CD1c-positive myeloid dendritic cell (primary cell): ENCODE measurements around the gene RETN.
A peak's percentile ranks its signal among the peaks of the same experiment; 100 is the strongest.

ENCODE experiments used
- DNase-seq: peaks from one replicate; pipeline ENCODE4 v3.0.0-alpha.2; 2016; ENCODE audit errors: extremely low spot score

The RETN gene

DNA sequence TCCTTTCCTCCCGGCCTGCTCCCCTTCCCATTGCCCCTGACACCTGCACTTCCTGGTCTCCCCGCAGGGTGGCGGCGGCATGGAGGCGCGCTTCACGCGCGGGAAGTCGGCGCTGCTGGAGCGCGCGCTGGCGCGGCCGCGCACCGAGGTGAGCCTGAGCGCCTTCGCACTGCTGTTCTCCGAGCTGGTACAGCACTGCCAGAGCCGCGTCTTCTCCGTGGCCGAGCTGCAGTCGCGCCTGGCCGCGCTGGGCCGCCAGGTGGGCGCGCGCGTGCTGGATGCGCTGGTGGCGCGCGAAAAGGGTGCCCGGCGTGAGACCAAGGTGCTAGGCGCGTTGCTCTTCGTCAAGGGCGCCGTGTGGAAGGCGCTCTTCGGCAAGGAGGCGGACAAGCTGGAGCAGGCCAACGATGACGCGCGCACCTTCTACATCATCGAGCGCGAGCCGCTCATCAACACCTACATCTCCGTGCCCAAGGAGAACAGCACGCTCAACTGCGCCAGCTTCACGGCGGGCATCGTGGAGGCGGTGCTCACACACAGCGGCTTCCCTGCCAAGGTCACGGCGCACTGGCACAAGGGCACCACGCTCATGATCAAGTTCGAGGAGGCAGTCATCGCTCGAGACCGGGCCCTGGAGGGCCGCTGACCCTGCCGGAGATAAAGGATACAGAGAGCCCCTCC is 13.5 kb downstream of the RETN start:
- no peak for DNase-seq

DNA sequence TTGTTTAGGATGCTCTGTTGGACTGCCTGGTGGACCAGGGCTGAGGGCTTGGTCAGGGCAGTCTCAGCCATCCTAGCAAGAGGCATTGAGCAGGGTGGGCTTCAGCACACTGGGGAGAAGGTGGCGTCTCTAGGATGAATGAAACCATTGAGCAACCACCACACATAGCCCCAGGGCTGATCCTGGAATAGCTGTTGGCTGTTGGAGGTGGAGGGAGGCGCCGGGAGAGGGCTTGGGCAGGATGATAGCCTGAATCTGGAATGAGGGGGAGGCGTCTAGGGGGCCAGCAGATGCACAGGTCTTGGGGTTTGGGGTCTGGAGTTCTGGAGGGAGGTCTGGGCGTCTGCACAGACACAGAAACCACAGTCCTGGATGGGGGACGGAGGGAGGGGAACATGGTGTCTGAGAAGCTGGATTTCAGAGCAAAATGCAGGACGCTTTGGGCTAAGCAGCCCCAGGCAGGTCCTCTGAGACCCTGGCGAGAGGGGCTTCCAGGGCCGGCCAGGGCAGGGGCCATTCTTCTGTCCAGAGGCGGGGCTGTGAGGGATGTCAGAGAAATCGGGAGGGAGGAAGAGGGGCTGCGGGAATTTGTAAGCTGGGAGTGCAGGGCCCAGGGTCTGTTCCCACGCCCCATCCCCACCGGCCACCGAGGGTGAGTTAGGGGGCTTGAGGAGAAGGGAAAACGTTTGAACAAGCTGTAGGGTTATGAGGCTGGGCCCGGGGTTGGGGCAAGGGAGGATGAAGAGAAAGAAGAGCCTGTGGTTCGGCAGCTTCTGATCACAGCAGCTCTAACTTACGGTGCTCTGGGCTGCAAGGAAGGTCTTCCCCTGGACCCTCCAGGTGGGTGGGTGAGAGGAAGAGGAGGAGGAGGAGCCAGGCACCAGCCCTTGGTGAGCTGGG is 16.9 kb downstream of the RETN start:
- no peak for DNase-seq

DNA sequence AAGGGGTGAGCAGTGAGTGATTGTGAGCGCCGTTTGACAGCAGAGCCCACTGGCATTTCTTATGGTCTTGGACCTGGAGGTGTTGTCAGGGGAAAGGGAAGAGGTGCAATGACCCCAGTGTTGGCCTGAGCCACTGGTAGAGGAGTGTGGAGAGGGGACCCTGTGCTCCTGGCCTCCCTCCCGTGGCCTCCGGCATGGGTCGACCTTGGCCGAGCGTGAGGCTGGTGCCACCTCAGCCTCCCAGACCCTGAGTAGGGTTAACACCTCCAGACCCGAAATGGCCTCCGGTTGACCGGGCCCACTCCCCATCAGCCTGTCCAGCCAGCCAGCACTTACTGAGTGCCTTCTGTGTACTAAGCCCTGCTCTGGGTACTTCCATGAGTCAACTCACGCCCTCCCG is 18.3 kb downstream of the RETN start:
- DNase-seq: no peak

DNA sequence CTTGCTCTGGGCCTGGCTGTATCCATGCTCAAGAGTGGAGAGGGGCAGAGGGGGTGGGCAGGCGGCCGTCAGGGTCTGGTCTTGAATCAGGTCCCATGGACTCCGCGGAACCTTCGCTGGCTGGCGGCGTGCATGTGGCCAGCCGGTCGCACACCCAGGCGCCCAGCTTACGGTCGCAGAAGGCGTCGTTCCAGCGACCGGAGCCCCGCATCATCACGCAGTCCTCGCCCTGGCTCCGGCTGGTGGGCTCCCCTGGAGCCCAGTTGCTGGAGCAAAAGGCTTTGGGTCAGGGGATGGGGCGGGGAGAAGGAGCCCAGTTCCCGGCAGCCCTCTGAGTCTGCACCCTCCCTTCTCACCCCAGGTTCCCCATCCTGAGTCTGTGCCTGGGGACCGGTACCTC is 20.3 kb downstream of the RETN start:
- DNase-seq: no peak

DNA sequence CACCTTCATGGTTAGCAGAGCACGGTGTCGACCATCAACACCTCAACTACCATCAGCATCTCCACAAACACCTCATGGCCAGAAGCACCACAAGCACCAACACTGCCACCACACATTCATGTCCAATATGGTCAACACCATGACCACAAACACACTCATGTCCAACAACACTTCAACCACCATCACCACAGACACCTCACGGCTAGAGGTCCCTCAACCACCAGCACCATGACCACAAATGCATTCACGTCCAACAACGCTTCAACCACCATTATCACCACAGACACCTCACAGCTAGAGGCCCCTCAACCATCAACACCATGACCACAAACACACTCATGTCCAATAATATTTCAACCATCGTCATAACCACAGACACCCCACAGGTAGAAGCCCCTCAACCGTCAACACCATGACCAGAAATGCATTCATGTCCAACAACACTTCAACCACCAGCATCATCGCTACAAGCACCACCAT is 22.0 kb downstream of the RETN start:
- DNase-seq: no peak

DNA sequence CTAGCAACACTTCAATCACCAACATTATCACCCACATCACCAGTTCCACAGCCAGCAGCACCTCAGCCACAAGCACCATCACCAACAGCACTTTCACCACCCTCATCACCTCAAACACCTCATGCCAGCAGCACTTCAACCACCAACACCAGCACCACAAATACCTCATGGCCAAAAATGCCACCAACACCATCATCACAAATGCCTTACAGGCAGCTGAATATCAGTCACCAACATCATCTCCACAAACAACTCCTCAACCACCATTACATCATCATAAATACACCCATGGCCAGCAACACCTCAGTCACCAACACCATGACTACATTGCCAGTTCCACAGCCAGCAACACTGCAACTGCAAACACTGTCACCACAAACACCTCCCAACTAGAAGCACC is 22.6 kb downstream of the RETN start:
- DNase-seq: no peak

DNA sequence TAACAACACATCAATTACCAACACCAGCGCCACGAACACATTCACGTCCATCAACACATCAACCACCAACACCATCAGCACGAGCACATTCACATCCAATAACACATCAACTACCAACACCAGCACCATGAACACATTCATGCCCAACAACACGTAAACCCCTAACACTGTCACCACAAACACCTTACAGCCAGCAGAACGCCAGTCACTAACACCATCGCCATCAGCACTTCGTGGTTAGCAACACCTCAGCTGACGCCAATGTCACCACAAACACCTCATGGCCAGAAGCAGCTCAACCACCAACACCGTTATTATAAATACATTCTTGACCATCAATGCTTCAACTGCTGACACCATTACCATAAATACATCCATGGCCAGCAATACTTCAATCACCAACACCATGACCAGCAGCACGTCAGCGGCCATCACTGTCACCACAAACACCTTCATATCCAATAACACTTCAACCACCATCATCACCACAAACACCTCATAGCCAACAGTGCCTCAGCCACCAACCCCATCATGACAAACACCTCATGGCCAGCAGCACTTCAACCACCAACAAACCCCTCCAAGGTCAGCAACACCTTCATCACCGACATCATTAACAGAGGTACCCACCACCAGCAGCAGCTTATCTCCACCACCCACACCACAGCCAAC is 23.7 kb downstream of the RETN start:
- DNase-seq: no peak

DNA sequence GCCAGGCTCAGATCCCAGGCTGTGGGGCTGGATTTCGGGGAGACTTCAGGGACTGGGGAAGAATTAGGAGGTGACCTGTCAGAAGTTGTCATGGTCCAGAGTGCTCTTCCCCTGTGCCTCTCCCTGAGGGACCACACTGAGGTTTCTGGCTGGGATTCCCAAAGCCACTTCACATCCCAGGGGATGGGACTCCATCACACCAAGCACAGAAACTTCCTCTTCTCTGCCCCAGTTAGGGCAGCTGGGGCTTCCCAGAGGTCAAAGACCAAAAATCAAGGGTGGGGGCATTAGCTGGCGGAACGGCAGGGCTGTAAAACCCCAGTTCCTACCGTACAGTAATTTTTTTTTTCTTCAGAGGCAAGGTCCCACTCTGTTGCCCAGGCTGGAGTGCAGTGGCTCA is 25.6 kb downstream of the RETN start:
- DNase-seq: no peak

DNA sequence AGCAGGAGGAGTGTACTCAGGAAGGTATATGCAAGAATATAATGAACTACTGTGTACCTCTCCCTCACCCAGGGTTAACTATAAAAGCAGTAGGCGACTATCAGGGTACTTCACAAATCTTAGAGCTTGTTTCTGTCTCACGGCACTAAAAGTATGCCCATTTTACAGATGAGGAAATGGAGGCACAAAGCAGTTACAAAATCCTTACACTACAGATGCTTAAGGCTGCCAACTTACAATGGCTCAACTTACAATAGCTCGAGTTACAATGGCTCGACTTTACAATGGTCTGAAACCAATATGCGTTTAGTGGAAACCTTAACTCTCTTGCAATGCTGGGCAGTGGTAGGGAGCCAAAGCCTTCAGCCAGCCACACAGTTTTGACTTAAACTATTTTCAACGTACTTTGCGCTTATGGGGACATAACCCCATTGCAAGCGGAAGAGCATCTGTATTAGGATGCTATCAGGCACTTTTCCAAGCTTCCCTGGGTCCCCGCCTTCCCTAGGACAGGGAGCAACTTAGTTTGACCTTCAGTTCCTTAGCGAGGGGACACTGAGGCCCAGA is 29.0 kb downstream of the RETN start:
- DNase-seq: no peak

DNA sequence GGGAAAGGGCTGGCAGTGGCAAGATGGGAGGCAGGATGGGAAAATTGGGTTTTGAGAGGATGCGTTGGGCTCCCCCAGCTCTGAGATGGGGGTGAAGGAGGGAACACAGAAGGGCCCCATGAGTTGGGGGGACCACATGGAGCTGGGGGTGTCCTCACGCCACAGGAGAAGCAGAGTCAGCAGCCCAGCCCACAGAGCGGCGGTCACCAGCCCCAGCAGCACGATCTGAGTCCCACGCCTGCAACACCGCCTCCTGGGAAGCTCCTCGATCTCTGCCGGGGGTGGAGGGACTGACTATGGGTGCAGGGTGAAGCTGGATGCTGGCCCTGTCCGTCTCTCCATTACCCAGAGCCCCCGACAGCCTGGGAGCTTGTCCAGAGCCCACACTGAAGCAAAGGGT is 29.7 kb downstream of the RETN start:
- peak; percentile 62 for DNase-seq

DNA sequence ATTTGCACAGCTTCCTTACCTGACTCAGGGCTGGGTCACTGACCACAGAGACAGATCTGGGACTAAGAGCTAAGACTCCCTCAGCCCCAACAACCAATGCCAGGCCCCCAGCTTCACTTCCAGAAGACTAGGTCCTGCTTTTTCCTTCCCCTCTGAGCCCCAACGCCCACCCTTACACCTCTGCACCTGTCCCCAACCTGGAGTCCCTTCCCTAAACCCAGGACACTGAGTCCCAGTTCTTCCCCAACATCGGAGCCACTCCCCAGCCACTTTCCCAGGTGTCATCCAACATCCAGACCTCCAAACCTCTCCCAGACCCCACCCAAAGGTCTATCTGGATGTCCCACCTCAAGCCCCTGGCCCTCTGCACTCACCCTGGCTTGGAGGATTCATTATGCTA is 30.2 kb downstream of the RETN start:
- DNase-seq: no peak

DNA sequence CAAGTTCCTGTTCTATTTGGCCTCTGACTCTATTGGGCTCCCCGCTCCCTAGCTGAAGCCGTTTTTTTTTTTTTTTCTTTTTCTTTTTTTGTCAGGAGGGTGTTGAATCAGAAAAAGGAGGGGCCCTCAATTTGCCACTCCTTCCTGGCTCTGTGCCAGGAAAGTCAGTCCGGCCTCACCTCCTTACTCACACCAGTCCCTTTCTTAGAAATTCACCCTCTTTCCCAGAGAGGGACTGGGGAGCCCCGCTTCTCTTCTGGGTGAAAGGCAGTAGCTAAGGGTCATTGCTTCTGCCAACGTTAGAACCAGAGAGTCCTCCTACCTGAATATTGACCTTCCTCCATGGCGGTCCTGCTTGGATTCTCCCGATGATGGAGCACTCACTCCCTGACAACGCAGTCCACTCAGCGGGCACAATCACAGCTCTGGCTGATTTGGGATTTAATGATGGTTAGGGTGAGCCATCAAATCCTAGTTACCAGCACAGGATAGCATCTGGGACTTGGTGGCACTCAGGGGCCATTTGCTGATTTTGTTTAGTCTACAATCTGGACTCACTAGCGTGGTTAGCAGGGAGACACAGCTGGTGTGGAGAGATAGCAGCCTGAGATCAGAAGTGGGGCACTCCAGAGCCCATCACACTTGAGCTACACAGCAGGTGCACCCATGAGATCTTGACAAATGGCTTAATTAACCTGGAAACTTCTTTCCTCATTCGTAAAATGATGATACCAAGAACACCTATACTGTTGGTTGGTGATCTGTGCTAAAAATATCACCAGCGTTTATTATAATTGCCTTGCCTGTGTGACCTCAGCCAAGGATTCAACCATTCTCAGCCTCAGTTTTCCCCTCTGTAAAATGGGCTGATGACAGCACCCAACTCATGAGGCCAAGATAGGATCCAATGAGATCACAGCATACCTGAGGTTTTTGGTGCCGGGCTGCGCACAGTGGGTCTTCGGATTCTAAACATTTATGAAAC is 30.9 kb downstream of the RETN start:
- DNase-seq: peak; percentile 93

DNA sequence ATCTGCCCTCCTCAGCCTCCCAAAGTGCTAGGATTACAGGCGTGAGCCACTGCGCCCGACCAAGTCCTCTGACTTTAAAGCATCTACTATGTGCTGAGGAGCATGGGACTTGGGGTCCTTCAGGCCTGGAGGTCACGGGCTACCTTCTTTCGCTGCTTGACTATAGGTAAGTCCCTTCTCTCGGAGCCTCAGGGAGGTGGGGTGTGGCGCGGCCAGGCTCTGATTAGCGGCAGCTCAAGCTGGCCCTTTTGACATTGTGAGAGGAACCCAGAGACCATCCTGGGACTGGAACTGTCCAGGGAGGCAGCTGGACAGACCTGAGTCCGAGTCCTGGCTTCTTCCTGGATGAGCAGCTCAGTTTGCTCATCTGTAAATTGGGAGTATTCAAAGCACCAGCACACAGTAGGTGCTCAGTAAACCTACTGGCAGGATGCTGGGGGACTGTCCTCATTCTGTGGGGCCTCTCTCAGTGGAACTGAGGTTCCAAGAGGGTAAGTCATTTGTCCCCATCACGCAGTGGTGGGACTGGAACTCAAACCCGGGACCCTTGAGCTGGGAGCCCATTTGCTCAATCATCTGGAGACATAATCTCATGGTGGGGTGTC is 32.3 kb downstream of the RETN start:
- no peak for DNase-seq

DNA sequence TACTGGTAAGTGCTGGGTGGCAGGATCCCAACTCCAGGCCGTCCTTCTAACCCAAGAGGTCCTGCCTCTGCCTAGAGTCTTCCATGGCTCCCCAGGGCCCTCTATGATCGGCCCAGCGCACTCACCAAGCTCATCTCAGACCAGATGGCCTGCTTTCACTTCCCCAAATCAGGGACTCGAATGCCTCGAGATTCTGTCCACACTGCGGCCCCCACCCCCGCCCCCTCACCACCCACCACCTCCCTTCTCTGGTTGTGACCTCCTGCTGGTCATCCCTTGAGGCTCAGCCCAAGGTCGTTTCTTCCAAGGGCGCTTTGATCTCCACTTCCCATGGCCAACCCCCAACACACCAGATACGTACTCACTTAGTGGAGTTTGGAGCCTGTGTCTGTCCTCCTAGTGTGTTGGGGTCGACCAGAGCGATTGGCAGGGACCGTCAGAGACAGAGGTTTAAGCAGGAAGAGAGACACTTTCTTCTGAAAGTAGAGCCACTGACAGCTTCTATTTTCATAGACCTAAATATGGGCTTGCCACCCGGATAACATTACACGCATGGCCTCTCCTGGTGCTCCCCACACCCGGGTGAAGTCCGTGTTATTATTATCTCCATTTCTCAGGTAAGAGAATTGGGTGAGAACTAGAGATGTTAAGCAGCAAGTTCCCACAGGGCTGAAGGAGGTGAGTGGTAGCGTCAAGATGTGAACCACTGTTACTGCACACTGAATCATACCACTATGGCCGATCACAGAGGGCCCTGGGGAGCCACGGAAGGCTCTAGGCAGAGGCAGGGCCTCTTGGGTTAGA is 33.0 kb downstream of the RETN start, which contains the start of gene FCER2:
Gene FCER2 (minus strand): TSS at position 478 of the 804 bp plus-strand sequence. CDS start 2,371 bp downstream, outside the sequence.
- peak; percentile 87 for DNase-seq

DNA sequence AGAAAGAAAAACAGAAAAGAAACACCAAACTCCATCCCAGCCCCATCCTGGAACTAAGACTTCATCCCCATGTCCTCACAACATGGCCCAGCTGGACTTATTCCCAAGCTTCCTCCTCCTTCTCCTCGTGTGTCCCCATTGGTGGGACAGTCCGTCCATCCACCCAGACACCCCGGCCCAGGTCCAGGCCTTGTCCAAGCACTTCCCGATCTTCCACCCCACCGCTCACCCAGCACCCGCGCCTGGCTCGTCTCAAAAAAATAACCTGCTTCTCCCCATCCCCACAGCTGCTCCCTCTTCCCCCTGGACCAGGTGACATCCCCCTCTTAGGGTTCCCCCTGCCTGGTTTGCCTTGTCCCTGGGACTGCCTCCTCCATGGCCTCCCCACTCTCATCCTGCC is 34.5 kb downstream of the RETN start:
- no peak for DNase-seq

DNA sequence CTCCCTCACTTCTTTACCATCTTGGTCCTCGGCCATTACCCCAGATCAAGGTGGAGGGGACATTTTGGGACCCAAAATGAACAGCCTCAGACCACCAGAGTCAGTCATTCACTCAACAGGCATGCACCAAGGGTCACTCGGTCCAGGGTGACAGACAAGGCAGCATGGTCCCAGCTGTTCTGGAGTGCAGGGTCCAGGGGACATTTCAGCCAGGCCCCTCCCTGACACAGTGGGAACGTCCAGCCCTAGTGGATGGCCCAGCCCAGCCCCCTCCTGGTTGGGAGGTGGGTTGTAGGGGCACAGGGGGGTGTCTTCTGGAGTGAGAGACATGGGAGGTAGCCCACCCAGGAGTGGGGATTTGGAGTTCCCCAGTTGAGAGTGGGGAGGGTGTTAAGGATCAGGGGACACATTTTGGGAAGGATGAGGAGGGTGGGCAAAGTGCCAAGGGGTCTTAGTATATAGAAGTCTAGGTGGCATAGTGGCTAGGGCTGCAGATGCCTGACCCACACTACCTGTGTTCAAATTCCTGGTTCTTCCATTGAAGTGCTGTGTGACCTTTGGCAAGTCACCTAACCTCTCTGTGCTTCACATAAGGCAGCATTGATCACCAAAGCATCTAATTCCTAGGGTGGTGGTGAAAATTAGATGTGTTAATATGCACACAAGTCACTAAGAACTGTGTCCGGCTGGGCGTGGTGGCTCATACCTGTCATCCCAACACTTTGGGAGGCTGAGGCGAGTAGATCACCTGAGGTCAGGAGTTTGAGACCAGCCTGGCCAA is 35.6 kb downstream of the RETN start:
- DNase-seq: no peak

DNA sequence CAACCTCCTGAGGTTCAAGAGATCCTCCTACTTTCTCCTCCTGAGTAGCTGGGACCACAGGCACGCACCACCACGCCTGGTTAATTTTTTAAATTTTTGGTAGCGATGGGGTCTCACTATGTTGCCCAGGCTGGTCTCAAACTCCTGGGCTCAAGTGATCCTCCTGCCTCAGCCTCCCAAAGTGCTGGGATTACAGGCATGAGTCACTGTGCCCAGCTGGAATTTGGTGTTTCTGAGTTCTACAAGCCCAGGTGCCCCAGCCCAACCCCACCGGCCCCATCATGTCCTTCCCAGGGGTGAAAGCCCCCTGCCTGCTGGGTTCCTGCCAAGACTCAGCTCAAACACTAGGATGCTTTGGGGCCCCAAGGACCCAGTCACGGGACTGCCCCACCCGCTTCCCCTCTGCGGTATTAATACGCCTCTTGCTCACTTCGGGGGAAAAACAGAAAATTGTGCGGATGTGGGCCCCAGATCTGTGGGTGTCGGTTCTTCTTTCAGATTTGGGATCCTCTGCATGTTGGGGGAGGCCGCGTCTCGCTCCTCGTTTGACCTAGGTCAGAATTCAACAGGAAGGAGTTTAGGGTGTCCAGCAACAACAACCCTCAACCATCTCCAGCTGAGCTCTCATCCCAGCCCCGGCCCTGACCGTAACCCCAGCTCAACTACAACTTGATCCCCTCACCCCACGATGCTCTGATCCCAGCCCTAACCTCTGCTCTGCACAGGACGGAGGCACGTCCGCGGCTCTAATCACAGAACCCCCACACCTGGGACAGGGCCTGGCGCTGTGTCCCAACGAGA is 36.7 kb downstream of the RETN start:
- DNase-seq: peak; percentile 98
